Ovary (tissue), 9 donors: ENCODE data around the gene FAM13A. TPM values are rescaled to one million over a fixed set of nuclear protein-coding genes. Genes with fewer than 3 reads are reported as not detected.

Experiments used
- DNase-seq, 5 donors: peaks; one replicate each; pipeline ENCODE4 v3.0.0-alpha.2; 2019 to 2020
- H3K27ac ChIP-seq, 2 donors: fragments of 200-600 bp; one replicate each; pipeline versions ENCODE4 v1.5.1 to v1.8.0; 2019 to 2022
- H3K27me3 ChIP-seq: fragments of 200-600 bp; one replicate; pipeline ENCODE4 v1.8.0; 2022
- H3K36me3 ChIP-seq: fragments of 200-600 bp; sonication (generic); one replicate; pipeline ENCODE4 v1.5.1; 2019
- H3K4me1 ChIP-seq: one replicate; pipeline ENCODE4 v1.8.1; 2013; ENCODE audit warnings: mild to moderate bottlenecking, moderate library complexity; ENCODE audit not compliant: insufficient read depth
- H3K4me3 ChIP-seq: fragments of 200-600 bp; sonication (generic); one replicate; pipeline ENCODE4 v1.5.1; 2017
- H3K9me3 ChIP-seq, 2 donors: fragments of 200-600 bp in 1 of 2; sonication (generic) in 1 of 2; one replicate each; pipeline versions ENCODE4 v1.5.1 to v1.8.1; 2013 to 2019; ENCODE audit warnings: mild to moderate bottlenecking in 1 of 2, moderate library complexity in 1 of 2
- EP300 ChIP-seq: sonication (generic); formaldehyde crosslinking; IDR thresholded peaks from one replicate; pipeline ENCODE4 v1.6.1; 2017; ENCODE audit warnings: antibody characterized with exemption
- POLR2A ChIP-seq: fragments of 450-650 bp; IDR thresholded peaks from one replicate; pipeline ENCODE4 v1.6.1; 2017; ENCODE audit warnings: antibody characterized with exemption, mild to moderate bottlenecking, moderate library complexity
- WGBS, 3 donors: extraction: QIAGEN DNeasy Blood & Tissue Kit in 1 of 3; methylation state at CpG; one replicate each; pipeline versions ENCODE4 v1.1.5 to v1.1.7; 2013 to 2017; 5-methylcytosine and 5-hydroxymethylcytosine counted together
- intact Hi-C, 4 donors: fragments of 100-400 bp; cut with DNase I; formaldehyde crosslinking; loops; one replicate each; pipeline versions ENCODE4 v1.11.0 to v1.15.1; 2022 to 2023
- polyA plus RNA-seq, 2 donors: library from polyadenylated mRNA; stranded (reverse); fragments of 200-250 nt in 1 of 2; fragments of 350-450 nt in 1 of 2; fragmentation: Illumina TruSeq in 1 of 2; extraction: RNeasy Lipid Tissue Mini Kit (QIAGEN cat#74804) in 1 of 2; gene quantifications; one replicate each; pipeline ENCODE4 v1.2.3, GENCODE V29; 2013 to 2014
- total RNA-seq, 7 donors: library from RNA; depleted of rRNA in 2 of 7; stranded (reverse); fragments of >200 nt in 2 of 7; fragmentation: NEBNext Ultra II Directional in 3 of 7; extraction: Animal tissue kit (Norgen Biotek cat#: 25700) in 3 of 7; gene quantifications; one replicate each; pipeline versions ENCODE4 v1.1.0 to v1.2.4, GENCODE V29; 2016 to 2023
- TF ChIP-seq, protein P1 (sequence below), 3 donors: fragments of 450-650 bp in 2 of 3; fragments of 200-600 bp in 1 of 3; IDR thresholded peaks; one replicate each; pipeline versions ENCODE4 v1.5.1 to v1.8.0; 2016 to 2022; ENCODE audit warnings: antibody characterized with exemption in 3 of 3, mild to moderate bottlenecking in 1 of 3
- donor health status: DM: no; HTN: no; CAD: no; lungs with moderate emphysema.
- donor health status: DM: no; HTN: no; CAD: no.
- donor health status: Bipolar disorder and iron deficiency.
- donor health status: DM: yes; HTN: yes; CAD: no.
- donor health status: DM: no; HTN: no; CAD: no.
- donor health status: DM: yes; HTN: yes; CAD: no.

FAM13A gene
- total and polyA plus RNA-seq, 9 donors = 16.7 to 51.8 (median 38.0) TPM

GRCh38 chr4:88969746-88970145 is 87.2 kb downstream of the FAM13A start:
- Histone ChIP-seq H3K36me3 (no peaks in the 10 kb centered on the region), H3K9me3 (no peaks in the 10 kb centered on the region), H3K27me3 (no peaks in the 10 kb centered on the region), H3K27ac (no peak overlapping the region), H3K4me1 (no peaks in the 10 kb centered on the region), H3K4me3 (no peak overlapping the region)
- intact Hi-C loops = no loop called here
- DNase-seq = no peak
- 97 to 100% (median 97%) methylated on average over 1 of the region's 1 CpG for WGBS, 3 donors
- TF ChIP-seq, protein P1, sequence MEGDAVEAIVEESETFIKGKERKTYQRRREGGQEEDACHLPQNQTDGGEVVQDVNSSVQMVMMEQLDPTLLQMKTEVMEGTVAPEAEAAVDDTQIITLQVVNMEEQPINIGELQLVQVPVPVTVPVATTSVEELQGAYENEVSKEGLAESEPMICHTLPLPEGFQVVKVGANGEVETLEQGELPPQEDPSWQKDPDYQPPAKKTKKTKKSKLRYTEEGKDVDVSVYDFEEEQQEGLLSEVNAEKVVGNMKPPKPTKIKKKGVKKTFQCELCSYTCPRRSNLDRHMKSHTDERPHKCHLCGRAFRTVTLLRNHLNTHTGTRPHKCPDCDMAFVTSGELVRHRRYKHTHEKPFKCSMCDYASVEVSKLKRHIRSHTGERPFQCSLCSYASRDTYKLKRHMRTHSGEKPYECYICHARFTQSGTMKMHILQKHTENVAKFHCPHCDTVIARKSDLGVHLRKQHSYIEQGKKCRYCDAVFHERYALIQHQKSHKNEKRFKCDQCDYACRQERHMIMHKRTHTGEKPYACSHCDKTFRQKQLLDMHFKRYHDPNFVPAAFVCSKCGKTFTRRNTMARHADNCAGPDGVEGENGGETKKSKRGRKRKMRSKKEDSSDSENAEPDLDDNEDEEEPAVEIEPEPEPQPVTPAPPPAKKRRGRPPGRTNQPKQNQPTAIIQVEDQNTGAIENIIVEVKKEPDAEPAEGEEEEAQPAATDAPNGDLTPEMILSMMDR (IDR thresholded peaks at IDR 0.05) = no peak
- TF ChIP-seq POLR2A = no peak

DNA sequence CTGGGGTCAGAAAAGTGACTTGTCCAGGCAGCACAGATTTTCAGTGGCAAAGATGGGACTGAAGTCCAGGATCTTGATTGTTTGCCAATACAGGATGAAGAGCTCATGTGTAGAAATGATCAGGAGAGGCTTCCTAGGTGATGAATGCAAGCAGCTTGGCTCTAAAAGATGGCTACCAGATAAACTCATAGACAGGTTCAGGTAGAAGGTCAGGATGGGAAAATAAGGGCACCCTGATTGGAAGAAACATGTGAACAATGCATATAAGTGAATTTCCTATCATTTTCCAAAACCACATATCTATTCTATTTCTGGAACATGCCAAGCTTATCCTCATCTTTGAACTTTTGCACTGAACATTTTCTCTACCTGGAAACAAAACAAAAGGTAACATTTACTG is 87.7 kb downstream of the FAM13A start:
- TF ChIP-seq EP300 (no peak), POLR2A (no peak)
- TF ChIP-seq, protein P1 (IDR thresholded peaks at IDR 0.05) = no peak
- DNase-seq = no peak
- H3K4me3 ChIP-seq = no peak overlapping the region
- H3K9me3 ChIP-seq = no peaks in the 10 kb centered on the region
- H3K36me3 ChIP-seq = no peaks in the 10 kb centered on the region
- no peak overlapping the region for H3K27ac ChIP-seq
- H3K27me3 ChIP-seq = no peaks in the 10 kb centered on the region
- intact Hi-C loops = no loop called here
- H3K4me1 ChIP-seq = no peaks in the 10 kb centered on the region

GRCh38 chr4:88967883-88968331 is 89.1 kb downstream of the FAM13A start:
- WGBS, 3 donors = 92 to 95% (median 94%) methylated on average over 2 of the region's 2 CpGs

GRCh38 chr4:88965053-88965452 is 91.9 kb downstream of the FAM13A start:
- TF ChIP-seq, protein P1 (IDR thresholded peaks at IDR 0.05) = no peak
- TF ChIP-seq EP300 (no peak), POLR2A (no peak)
- H3K4me3 ChIP-seq = no peak overlapping the region
- H3K27ac ChIP-seq = no peak overlapping the region
- no peak for DNase-seq
- H3K36me3 ChIP-seq = no peaks in the 10 kb centered on the region
- H3K9me3 ChIP-seq = no peaks in the 10 kb centered on the region
- no peaks in the 10 kb centered on the region for H3K27me3 ChIP-seq
- intact Hi-C loops = no loop called here
- H3K4me1 ChIP-seq = no peaks in the 10 kb centered on the region
- WGBS, 3 donors = 97 to 98% (median 97%) methylated on average over 2 of the region's 2 CpGs

More at GRCh38 chr4:88967883-88968331, 89.1 kb downstream of the FAM13A start:
- no peak for DNase-seq
- TF ChIP-seq, protein P1 (IDR thresholded peaks at IDR 0.05) = no peak
- no peak for TF ChIP-seq POLR2A
- no peak for TF ChIP-seq EP300
- Histone ChIP-seq H3K4me1 (no peaks in the 10 kb centered on the region), H3K27ac (no peak overlapping the region), H3K4me3 (no peak overlapping the region), H3K36me3 (no peaks in the 10 kb centered on the region), H3K27me3 (no peaks in the 10 kb centered on the region), H3K9me3 (no peaks in the 10 kb centered on the region)
- intact Hi-C loops = no loop called here

DNA sequence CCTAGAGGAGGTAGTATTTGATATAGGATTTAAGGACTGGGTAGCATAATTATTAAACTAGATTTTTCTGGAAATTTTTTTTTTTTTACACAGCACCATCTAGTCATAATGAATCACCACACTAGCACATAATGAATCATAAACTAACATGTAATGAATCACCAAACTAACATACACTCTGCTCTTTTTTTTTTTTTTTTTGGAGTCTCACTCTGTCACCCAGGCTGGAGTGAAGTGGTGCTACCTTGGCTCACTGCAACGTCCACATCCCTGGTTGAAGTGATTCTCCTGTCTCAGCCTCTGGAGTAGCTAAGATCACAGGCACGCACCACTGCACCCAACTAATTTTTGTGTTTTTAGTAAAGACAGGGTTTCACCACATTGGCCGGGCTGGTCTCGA is 92.5 kb downstream of the FAM13A start:
- H3K27ac ChIP-seq = no peak overlapping the region
- H3K4me3 ChIP-seq = no peak overlapping the region
- TF ChIP-seq, protein P1 (IDR thresholded peaks at IDR 0.05) = no peak
- TF ChIP-seq EP300 (no peak), POLR2A (no peak)
- no peaks in the 10 kb centered on the region for H3K27me3 ChIP-seq
- H3K9me3 ChIP-seq = no peaks in the 10 kb centered on the region
- no peaks in the 10 kb centered on the region for H3K36me3 ChIP-seq
- DNase-seq = no peak
- intact Hi-C loops = no loop called here
- WGBS, 3 donors = 70 to 93% (median 92%) methylated on average over 4 of the region's 4 CpGs
- H3K4me1 ChIP-seq = no peaks in the 10 kb centered on the region
